GM12801 (cell line): Measurements from ENCODE around the gene SMARCD3.

Experiments
- TF ChIP-seq, protein P1 (sequence below): IDR thresholded peaks from one replicate; pipeline ENCODE4 v1.5.1; 2011; ENCODE audit warnings: control low read depth; ENCODE audit not compliant: insufficient read length; ENCODE audit errors: extremely low read depth

Gene SMARCD3

GRCh38 chr7:151252561-151252835 is 4.0 kb upstream of the SMARCD3 start:
- TF ChIP-seq, protein P1, sequence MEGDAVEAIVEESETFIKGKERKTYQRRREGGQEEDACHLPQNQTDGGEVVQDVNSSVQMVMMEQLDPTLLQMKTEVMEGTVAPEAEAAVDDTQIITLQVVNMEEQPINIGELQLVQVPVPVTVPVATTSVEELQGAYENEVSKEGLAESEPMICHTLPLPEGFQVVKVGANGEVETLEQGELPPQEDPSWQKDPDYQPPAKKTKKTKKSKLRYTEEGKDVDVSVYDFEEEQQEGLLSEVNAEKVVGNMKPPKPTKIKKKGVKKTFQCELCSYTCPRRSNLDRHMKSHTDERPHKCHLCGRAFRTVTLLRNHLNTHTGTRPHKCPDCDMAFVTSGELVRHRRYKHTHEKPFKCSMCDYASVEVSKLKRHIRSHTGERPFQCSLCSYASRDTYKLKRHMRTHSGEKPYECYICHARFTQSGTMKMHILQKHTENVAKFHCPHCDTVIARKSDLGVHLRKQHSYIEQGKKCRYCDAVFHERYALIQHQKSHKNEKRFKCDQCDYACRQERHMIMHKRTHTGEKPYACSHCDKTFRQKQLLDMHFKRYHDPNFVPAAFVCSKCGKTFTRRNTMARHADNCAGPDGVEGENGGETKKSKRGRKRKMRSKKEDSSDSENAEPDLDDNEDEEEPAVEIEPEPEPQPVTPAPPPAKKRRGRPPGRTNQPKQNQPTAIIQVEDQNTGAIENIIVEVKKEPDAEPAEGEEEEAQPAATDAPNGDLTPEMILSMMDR: no peak

DNA sequence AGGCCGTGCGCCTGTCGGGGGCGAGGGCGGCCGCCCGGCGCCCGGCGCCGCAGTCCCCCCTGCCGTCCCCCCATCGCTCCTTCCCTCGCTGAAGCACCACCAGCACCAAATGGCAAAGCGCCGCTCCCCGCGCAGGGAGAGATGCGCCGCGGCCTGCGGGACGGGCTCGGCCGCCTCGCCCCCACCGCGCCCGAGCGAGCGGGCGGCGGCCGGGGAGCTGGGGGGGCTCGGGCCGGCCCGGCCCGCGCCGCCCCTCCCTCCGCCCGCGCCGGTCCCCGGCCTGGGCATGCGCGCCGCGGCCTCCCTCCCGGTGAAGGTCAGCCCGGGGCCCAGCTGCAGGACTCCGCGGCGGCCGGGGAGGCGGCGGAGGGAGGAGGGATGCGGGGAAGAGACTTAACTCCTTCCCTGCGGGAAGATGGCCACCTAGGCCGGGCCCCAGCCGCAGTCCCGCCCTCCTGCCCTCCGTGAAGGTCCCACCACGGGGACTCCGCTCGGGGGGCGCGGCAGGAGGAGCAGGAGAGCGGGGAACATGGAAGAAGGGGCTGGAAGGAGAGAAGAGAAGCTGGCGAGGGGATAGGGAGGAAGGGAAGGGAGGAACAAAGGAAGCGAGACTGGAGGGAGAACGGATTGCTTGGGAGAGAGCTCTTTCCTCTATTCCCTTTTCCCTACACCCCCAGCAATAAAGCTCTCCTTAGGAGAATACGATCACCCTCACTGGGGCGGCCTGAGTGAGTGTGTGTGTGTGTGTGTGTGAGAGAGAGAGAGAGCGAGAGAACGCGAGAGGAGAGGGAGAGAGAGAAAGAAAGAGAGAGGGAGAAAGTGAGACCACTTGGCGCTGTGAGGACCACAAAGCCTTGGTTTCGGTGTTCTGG is 3.4 kb upstream of the SMARCD3 start:
- TF ChIP-seq, protein P1: no peak

GRCh38 chr7:151251328-151251688 is 2.8 kb upstream of the SMARCD3 start:
- TF ChIP-seq, protein P1: no peak

GRCh38 chr7:151250181-151251132 is 2.0 kb upstream of the SMARCD3 start:
- TF ChIP-seq, protein P1: no peak

DNA sequence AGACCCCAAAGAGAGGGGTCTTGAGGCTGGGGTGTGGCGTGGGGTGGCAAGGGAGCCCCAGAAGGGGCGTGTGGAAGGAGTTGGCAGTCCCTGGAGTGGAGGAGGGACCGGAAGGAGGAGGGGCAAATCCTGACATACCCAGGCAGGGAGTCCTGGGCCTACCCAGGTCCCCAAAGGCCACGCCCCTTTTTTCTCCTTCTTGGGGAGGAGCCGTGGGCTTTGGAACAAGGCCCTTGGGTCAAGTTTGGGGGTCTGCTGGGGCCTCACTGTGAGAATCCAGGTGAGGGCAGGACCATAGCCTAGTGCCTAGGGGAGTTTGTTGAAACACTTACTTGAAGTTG is 1.2 kb upstream of the SMARCD3 start:
- TF ChIP-seq, protein P1: no peak

GRCh38 chr7:151249034-151249731 is 689 bp upstream of the SMARCD3 start:
- TF ChIP-seq, protein P1: no peak
